Measurements from ENCODE around the gene LAP3. TPM values are rescaled to one million over a fixed set of nuclear protein-coding genes. Genes with fewer than 3 reads are reported as not detected.

LAP3 gene
- total and polyA plus RNA-seq, 4 donors = 57.5 to 178 (median 110) TPM

DNA sequence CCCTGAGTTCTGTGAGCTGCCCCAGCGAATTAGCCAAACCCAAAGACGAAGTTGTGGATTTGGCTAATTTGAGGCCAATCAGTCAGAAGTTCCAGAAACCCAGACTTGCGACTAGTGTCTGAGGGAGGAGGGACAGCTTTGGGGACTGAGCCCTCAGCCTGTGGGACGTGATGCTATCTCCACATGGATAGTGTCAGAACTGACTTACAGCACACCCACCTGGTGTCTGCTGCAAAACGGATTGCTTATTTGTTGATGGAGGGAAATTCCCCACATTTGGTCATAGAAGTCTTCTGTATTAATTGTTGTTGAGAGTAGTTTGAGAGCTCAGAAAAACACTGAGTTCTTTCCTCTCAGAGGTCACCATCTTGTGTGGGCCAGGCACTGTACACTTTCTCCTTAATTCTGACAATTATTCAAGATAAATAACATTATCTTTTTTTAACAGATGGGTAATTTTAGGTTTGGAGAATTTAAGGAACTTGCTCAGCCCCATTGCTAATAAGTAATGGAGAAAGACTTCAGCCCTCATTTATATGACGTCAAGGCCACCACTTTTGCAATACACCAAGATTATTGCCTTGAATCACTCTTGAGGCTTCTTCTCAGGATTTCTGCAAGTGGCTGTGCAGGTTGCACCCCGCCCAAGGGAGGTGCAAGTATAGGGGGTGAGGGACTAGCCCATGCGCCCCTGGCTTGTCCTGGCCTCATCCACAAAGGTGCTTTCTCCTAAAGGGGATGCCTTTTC lies 45.3 kb upstream of the LAP3 start:
- Histone ChIP-seq H3K4me1 (ENCODE audit: control insufficient read depth in 4 of 4, insufficient read depth in 4 of 4, low read length in 3 of 4) (peaks cover 0 to 7% (median 2%) of the 10 kb centered on the region in 4 donors), H3K27ac (ENCODE audit: low read depth in 1 of 2, low read length in 2 of 2) (no peak overlapping the region), H3K36me3 (ENCODE audit: control insufficient read depth in 4 of 4, insufficient read depth in 3 of 4, low read depth in 1 of 4, low read length in 3 of 4) (no peaks in the 10 kb centered on the region), H3K9ac (ENCODE audit: low read depth in 1 of 2, low read length in 2 of 2) (no peak overlapping the region), H3K9me3 (ENCODE audit: control insufficient read depth in 4 of 4, low read length in 3 of 4) (no peaks in the 10 kb centered on the region), H3K27me3 (ENCODE audit: control insufficient read depth in 4 of 4, insufficient read depth in 4 of 4, low read length in 3 of 4) (no peaks in the 10 kb centered on the region), H3K4me3 (ENCODE audit: low read depth in 1 of 3, low read length in 3 of 3) (no peak overlapping the region)
- 80% methylated on average over 8 of the region's 8 CpGs for WGBS
- no peak for DNase-seq (ENCODE audit: low spot score)
- no peak for TF ChIP-seq GABPA (IDR thresholded peaks at IDR 0.05 in 1 of 2, conservative IDR thresholded peaks at IDR 0.05 in 1 of 2)
- TF ChIP-seq HNF4G (IDR thresholded peaks at IDR 0.05) = no peak
- no peak for TF ChIP-seq FOXA1 (IDR thresholded peaks at IDR 0.05)

DNA sequence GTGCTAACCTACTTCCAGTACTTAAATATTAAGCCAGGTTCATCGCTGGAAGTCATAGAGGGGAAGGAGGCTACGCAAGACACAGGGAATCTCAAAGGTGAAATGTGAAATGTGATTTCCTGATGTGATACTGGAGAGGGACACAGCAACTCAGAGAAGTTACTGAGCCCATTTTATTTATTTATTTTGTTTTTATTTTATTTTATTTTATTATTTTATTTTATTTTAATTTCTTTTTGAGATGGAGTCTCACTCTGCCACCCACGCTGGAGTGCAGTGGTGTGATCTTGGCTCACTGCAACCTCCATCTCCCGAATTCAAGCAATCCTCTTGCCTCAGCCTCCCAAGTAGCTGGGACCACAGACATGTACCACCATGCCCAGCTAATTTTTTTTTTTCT lies 42.3 kb upstream of the LAP3 start:
- Histone ChIP-seq H3K4me1 (ENCODE audit: control insufficient read depth in 4 of 4, insufficient read depth in 4 of 4, low read length in 3 of 4) (peaks cover 0 to 5% (median 2%) of the 10 kb centered on the region in 4 donors), H3K4me3 (ENCODE audit: low read depth in 1 of 3, low read length in 3 of 3) (no peak overlapping the region), H3K9ac (ENCODE audit: low read depth in 1 of 2, low read length in 2 of 2) (no peak overlapping the region), H3K36me3 (ENCODE audit: control insufficient read depth in 4 of 4, insufficient read depth in 3 of 4, low read depth in 1 of 4, low read length in 3 of 4) (no peaks in the 10 kb centered on the region), H3K27ac (ENCODE audit: low read depth in 1 of 2, low read length in 2 of 2) (peak overlapping the region; percentile 63 to 64), H3K27me3 (ENCODE audit: control insufficient read depth in 4 of 4, insufficient read depth in 4 of 4, low read length in 3 of 4) (no peaks in the 10 kb centered on the region), H3K9me3 (ENCODE audit: control insufficient read depth in 4 of 4, low read length in 3 of 4) (no peaks in the 10 kb centered on the region)
- DNase-seq (ENCODE audit: low spot score) = no peak
- no peak for TF ChIP-seq FOXA1 (IDR thresholded peaks at IDR 0.05)
- TF ChIP-seq SP1 (IDR thresholded peaks at IDR 0.05) = no peak
- TF ChIP-seq, protein P1, sequence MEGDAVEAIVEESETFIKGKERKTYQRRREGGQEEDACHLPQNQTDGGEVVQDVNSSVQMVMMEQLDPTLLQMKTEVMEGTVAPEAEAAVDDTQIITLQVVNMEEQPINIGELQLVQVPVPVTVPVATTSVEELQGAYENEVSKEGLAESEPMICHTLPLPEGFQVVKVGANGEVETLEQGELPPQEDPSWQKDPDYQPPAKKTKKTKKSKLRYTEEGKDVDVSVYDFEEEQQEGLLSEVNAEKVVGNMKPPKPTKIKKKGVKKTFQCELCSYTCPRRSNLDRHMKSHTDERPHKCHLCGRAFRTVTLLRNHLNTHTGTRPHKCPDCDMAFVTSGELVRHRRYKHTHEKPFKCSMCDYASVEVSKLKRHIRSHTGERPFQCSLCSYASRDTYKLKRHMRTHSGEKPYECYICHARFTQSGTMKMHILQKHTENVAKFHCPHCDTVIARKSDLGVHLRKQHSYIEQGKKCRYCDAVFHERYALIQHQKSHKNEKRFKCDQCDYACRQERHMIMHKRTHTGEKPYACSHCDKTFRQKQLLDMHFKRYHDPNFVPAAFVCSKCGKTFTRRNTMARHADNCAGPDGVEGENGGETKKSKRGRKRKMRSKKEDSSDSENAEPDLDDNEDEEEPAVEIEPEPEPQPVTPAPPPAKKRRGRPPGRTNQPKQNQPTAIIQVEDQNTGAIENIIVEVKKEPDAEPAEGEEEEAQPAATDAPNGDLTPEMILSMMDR (IDR thresholded peaks at IDR 0.05; ENCODE audit: low read depth, low read length, missing input control) = no peak
- no peak for TF ChIP-seq YY1 (IDR thresholded peaks at IDR 0.05)
- no peak for TF ChIP-seq EGR1 (IDR thresholded peaks at IDR 0.05; ENCODE audit: low read depth in 2 of 2)
- no peak for TF ChIP-seq NR2F2 (IDR thresholded peaks at IDR 0.05)
- TF ChIP-seq JUND (IDR thresholded peaks at IDR 0.05) = no peak
- TF ChIP-seq FOXA2 (IDR thresholded peaks at IDR 0.05) = no peak
- TF ChIP-seq RAD21 (IDR thresholded peaks at IDR 0.05) = no peak
- no peak for TF ChIP-seq HNF4A (conservative IDR thresholded peaks at IDR 0.05)
- TF ChIP-seq, protein P2, sequence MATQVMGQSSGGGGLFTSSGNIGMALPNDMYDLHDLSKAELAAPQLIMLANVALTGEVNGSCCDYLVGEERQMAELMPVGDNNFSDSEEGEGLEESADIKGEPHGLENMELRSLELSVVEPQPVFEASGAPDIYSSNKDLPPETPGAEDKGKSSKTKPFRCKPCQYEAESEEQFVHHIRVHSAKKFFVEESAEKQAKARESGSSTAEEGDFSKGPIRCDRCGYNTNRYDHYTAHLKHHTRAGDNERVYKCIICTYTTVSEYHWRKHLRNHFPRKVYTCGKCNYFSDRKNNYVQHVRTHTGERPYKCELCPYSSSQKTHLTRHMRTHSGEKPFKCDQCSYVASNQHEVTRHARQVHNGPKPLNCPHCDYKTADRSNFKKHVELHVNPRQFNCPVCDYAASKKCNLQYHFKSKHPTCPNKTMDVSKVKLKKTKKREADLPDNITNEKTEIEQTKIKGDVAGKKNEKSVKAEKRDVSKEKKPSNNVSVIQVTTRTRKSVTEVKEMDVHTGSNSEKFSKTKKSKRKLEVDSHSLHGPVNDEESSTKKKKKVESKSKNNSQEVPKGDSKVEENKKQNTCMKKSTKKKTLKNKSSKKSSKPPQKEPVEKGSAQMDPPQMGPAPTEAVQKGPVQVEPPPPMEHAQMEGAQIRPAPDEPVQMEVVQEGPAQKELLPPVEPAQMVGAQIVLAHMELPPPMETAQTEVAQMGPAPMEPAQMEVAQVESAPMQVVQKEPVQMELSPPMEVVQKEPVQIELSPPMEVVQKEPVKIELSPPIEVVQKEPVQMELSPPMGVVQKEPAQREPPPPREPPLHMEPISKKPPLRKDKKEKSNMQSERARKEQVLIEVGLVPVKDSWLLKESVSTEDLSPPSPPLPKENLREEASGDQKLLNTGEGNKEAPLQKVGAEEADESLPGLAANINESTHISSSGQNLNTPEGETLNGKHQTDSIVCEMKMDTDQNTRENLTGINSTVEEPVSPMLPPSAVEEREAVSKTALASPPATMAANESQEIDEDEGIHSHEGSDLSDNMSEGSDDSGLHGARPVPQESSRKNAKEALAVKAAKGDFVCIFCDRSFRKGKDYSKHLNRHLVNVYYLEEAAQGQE (IDR thresholded peaks at IDR 0.05) = no peak
- 94% methylated on average over 4 of the region's 4 CpGs for WGBS

DNA sequence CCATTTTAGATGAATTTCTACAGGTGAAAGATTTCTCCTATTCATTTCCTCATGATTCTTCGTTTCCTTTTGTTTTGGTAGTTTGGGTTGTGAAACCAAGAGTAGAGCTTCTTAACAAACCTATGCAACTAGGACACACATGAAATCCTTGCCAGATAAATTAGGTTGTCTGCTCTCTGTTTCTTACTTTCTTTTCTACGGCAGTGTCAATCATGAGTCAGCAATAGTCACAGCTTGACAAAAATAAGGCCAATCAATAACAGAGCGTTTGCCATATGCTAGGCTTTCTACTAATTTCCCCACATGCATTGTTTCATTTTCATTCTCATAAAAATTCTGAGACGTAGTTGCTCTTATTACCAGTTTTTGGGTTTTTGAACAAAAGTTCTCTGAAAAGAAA lies 41.8 kb upstream of the LAP3 start:
- no peak overlapping the region for H3K4me3 ChIP-seq (ENCODE audit: low read depth in 1 of 3, low read length in 3 of 3)
- no peaks in the 10 kb centered on the region for H3K9me3 ChIP-seq (ENCODE audit: control insufficient read depth in 4 of 4, low read length in 3 of 4)
- 39% methylated on average over 4 of the region's 4 CpGs for WGBS
- H3K27me3 ChIP-seq (ENCODE audit: control insufficient read depth in 4 of 4, insufficient read depth in 4 of 4, low read length in 3 of 4) = no peaks in the 10 kb centered on the region
- DNase-seq (ENCODE audit: low spot score) = no peak
- peak overlapping the region; percentile 63 to 64 for H3K27ac ChIP-seq (ENCODE audit: low read depth in 1 of 2, low read length in 2 of 2)
- H3K9ac ChIP-seq (ENCODE audit: low read depth in 1 of 2, low read length in 2 of 2) = no peak overlapping the region
- H3K4me1 ChIP-seq (ENCODE audit: control insufficient read depth in 4 of 4, insufficient read depth in 4 of 4, low read length in 3 of 4) = peaks cover 0 to 4% (median 1%) of the 10 kb centered on the region in 4 donors
- TF ChIP-seq JUND (IDR thresholded peaks at IDR 0.05) = peak in 1 of 2 donors; percentile 34
- TF ChIP-seq, protein P1 (IDR thresholded peaks at IDR 0.05; ENCODE audit: low read depth, low read length, missing input control) = no peak
- TF ChIP-seq EGR1 (IDR thresholded peaks at IDR 0.05; ENCODE audit: low read depth in 2 of 2) = no peak
- TF ChIP-seq HNF4A (conservative IDR thresholded peaks at IDR 0.05) = peak; percentile 13 to 29
- peak; percentile 22 for TF ChIP-seq SP1 (IDR thresholded peaks at IDR 0.05)
- TF ChIP-seq, protein P3, sequence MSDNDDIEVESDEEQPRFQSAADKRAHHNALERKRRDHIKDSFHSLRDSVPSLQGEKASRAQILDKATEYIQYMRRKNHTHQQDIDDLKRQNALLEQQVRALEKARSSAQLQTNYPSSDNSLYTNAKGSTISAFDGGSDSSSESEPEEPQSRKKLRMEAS (IDR thresholded peaks at IDR 0.05) = peak; percentile 18
- no peak for TF ChIP-seq HNF4G (IDR thresholded peaks at IDR 0.05)
- TF ChIP-seq FOXA1 (IDR thresholded peaks at IDR 0.05) = no peak
- peak in 1 of 2 donors; percentile 20 for TF ChIP-seq RAD21 (IDR thresholded peaks at IDR 0.05)
- TF ChIP-seq, protein P4, sequence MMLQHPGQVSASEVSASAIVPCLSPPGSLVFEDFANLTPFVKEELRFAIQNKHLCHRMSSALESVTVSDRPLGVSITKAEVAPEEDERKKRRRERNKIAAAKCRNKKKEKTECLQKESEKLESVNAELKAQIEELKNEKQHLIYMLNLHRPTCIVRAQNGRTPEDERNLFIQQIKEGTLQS (IDR thresholded peaks at IDR 0.05) = no peak
- TF ChIP-seq RXRA (IDR thresholded peaks at IDR 0.05) = peak in 1 of 2 donors; percentile 41
- peak; percentile 69 for TF ChIP-seq YY1 (IDR thresholded peaks at IDR 0.05)
- no peak for TF ChIP-seq TAF1 (conservative IDR thresholded peaks at IDR 0.05)
- no peaks in the 10 kb centered on the region for H3K36me3 ChIP-seq (ENCODE audit: control insufficient read depth in 4 of 4, insufficient read depth in 3 of 4, low read depth in 1 of 4, low read length in 3 of 4)
